ENCODE data around the gene CPXM2.

DNA sequence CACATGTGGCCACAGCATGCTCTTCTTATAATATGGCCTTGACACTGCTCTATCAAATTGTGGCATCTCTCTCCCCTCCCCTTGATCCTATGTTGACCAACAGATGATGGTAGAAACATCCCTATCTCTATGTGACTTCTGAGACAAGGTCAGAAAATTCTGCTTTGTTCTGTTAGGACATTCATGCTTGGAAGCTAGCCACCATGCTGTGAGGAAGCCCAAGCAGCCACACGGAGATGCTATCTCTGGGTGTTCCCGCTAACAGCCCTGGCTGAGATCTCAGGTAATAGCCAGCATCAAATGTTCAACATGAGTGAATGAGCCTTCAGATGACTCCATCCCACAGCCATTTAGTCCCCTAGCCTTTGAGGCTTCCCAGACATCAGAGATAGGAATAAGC is 36.8 kb upstream of the CPXM2 start:
- TF ChIP-seq POLR2AphosphoS5 (IDR thresholded peaks at IDR 0.05; ENCODE audit: low read depth, low read length) (no peak), TAF1 (IDR thresholded peaks at IDR 0.05; ENCODE audit: borderline replicate concordance, insufficient read depth, low read length) (no peak)
- TF ChIP-seq, protein P1, sequence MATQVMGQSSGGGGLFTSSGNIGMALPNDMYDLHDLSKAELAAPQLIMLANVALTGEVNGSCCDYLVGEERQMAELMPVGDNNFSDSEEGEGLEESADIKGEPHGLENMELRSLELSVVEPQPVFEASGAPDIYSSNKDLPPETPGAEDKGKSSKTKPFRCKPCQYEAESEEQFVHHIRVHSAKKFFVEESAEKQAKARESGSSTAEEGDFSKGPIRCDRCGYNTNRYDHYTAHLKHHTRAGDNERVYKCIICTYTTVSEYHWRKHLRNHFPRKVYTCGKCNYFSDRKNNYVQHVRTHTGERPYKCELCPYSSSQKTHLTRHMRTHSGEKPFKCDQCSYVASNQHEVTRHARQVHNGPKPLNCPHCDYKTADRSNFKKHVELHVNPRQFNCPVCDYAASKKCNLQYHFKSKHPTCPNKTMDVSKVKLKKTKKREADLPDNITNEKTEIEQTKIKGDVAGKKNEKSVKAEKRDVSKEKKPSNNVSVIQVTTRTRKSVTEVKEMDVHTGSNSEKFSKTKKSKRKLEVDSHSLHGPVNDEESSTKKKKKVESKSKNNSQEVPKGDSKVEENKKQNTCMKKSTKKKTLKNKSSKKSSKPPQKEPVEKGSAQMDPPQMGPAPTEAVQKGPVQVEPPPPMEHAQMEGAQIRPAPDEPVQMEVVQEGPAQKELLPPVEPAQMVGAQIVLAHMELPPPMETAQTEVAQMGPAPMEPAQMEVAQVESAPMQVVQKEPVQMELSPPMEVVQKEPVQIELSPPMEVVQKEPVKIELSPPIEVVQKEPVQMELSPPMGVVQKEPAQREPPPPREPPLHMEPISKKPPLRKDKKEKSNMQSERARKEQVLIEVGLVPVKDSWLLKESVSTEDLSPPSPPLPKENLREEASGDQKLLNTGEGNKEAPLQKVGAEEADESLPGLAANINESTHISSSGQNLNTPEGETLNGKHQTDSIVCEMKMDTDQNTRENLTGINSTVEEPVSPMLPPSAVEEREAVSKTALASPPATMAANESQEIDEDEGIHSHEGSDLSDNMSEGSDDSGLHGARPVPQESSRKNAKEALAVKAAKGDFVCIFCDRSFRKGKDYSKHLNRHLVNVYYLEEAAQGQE (IDR thresholded peaks at IDR 0.05; ENCODE audit: insufficient read depth in 1 of 2, low read depth in 2 of 2, low read length in 2 of 2) = no peak
